Epithelial cell of proximal tubule (primary cell): Measurements from ENCODE around the gene CHERP. TPM values are rescaled to one million over a fixed set of nuclear protein-coding genes. Genes with fewer than 3 reads are reported as not detected.
"Not testable (repeated sequence)": the region's sequence is repeated elsewhere in the genome, so short reads cannot be mapped to it uniquely, and the experiment has no call there.

ENCODE experiments used
- DNase-seq: peaks from one replicate; pipeline ENCODE4 v3.0.0-alpha.2; 2011; ENCODE audit warnings: low read depth
- H3K4me3 ChIP-seq: 2 replicates; pipeline ENCODE4 v1.5.1; 2011; ENCODE audit warnings: low read depth, mild to moderate bottlenecking, low read length
- CTCF ChIP-seq: conservative IDR thresholded peaks from 2 replicates; pipeline ENCODE4 v1.5.1; 2012; ENCODE audit warnings: low read depth, mild to moderate bottlenecking, low read length
- total RNA-seq: library from RNA; depleted of rRNA; stranded (reverse); fragments of >200 nt; gene quantifications from 2 replicates; pipeline ENCODE4 v1.2.3, GENCODE V29; 2015

The CHERP gene
- total RNA-seq, 1 donor from 2014 or later, result 11.2 TPM

GRCh38 chr19:16482745-16483144 is 59.5 kb downstream of the CHERP start:
- no peak for TF ChIP-seq CTCF
- DNase-seq, result no peak
- H3K4me3 ChIP-seq, result no peak overlapping the region

- TF ChIP-seq CTCF, result no peak
- no peak for DNase-seq
- H3K4me3 ChIP-seq, result no peak overlapping the region
These were observed 64.9 kb downstream of the CHERP start for GRCh38 chr19:16477311-16477710.

- no peak for TF ChIP-seq CTCF
- no peak overlapping the region for H3K4me3 ChIP-seq
- DNase-seq, result no peak
These were observed 65.8 kb downstream of the CHERP start for GRCh38 chr19:16476401-16476800.

- DNase-seq, result no peak
- no peak overlapping the region for H3K4me3 ChIP-seq
- no peak for TF ChIP-seq CTCF
These were observed 68.3 kb downstream of the CHERP start for GRCh38 chr19:16473875-16474392.

- no peak for TF ChIP-seq CTCF
- no peak for DNase-seq
- H3K4me3 ChIP-seq, result no peak overlapping the region
These were observed 69.2 kb downstream of the CHERP start for GRCh38 chr19:16472992-16473391.

GRCh38 chr19:16472559-16472899 is 69.7 kb downstream of the CHERP start:
- H3K4me3 ChIP-seq, result peak overlapping the region; percentile 57
- DNase-seq, result not testable (repeated sequence)

- no peak for DNase-seq
- TF ChIP-seq CTCF, result no peak
- peak overlapping the region; percentile 76 for H3K4me3 ChIP-seq
These were observed 71.1 kb downstream of the CHERP start for GRCh38 chr19:16470911-16471811.
